GM19328 (cell line): ENCODE measurements around the gene TPRG1.

ENCODE experiments used
- ATAC-seq: cut with Tn5 transposase; IDR thresholded peaks from one replicate; pipeline ENCODE4 v1.9.1; 2021; ENCODE audit warnings: mild to moderate bottlenecking, moderate library complexity; ENCODE audit not compliant: unreplicated experiment

The TPRG1 gene

DNA sequence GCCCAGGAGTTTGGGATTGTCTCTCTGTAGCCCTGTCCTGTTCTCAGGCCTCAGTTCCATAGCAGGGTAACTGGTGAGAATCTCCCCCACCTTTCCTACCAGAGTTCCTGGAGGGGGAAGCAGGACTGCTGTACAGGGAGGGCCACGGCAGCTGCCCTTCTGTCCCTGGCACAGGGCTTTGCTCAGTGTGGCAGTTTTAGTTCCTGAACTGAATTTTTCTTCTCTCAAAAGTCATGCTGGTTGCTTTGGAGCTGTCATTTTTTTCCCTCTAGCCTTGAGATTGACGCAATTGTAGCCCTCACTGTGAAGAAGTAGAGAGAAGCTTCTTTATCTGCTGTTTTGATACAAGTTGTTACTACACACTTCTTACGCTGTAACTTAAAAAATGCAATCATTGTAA is 55.5 kb downstream of the TPRG1 start:
- ATAC-seq = no peak

DNA sequence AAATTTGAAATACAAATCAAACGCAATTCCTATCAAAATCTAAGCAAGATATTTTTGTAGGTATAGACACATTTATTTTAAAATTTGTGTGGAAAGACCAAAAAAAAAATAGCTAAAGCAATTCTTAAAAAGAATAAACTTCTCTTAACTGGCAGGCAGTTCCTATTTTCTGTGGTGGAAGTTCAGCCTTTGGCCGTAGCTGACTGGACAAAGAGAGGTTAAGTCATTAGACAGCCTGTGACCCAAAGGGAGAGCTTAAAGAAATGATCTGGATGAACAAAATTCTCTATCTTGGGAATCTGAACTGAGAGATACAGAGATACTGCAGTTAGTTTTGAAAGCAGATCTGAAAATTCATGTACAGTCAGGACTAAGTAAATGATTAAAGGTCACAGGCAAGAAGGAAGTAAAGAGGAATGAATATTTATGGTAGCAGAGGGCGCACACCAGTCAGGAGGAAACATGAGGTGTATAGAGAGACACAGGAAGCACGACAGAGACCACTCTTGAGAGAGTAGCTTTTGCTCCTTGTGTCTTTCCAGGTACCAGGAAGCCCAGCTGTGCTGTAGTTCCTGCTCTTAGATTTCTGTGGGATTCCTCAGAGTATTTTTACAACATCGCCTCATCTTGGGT is 57.5 kb downstream of the TPRG1 start:
- no peak for ATAC-seq

DNA sequence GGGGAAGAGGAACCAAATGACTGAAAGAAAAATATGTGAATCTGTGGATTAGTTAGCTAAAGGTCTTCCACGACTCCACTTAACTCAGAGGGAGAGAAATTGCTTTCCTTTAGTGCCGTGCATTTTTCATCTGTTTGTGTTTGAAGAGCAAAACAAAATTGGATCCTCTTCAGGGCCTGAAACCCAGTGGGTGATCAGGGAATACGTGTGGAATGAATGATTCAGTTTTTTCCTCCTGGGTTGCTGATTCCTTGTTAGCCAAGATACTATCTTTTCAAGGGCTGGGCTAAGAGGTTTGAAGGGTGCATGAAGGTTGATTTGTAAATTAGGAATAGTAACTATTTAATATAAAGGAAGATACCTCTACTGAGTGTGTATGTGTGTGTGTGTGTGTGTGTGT is 61.0 kb downstream of the TPRG1 start:
- ATAC-seq = no peak

DNA sequence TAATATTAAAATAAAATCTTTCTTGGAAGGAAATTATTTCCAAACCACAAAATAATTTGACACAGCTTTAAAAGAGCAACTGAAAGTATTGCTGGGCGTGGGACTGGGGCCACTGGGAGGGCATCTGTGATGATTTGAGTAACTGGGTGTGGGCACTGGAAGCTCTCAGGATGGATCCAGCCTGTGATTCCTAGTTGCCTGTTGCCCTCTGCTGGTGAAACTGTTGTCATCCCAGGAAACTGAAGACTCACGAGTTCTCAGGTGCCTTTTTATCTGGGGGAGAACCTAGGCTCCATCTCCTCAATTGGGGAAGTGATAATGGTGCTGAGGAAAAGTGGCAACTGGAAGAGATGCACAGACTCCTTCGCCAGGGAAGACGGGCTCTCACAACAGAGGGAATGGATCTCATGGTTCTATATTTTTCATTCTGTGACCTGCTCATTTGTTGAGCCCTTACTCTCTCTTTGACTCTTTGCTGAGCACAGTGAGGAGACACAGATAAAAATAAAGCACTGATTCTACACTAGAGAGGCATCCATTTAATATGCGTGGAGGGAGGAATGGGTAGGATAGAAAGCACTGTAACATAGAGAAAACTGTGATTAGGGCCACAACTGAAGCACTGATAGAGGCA is 61.6 kb downstream of the TPRG1 start:
- ATAC-seq = no peak

DNA sequence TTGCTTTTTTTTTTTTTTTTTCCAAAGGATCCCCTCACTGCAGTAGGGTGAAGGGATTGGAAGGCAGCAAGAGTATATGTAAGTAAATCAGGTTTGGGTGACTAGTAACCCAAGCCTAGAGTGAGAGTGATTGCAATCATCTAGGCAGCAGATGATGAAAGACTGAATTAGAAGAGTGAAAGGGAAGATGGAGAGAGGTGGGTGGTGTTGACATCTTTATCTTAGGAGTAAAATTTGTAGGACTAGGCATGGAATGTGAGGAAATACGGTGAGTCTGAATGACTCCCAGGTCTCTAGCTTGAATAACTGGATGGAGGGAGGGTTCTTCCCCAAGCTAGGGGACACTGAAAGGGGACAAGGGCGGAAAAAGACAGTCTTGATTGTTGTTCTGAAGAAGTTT is 63.4 kb downstream of the TPRG1 start:
- ATAC-seq = no peak

DNA sequence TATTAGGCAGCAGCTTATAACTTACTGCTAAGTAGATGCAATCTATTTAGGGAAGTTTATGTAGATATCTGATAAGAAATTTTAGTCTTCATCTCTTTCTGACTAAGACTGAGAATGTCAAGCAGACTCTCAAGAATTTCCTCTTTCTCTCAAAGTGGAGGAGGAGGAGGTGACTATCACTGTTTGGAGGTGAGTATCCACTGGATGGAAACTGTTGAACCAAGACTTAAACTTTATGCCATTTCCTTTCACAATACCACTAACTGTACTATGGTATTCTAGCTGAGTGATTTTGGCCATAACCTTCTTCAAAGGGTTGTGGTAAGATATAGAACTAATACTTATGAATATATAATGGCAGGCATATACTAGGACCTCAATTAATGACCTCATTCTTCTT is 64.6 kb downstream of the TPRG1 start:
- no peak for ATAC-seq

DNA sequence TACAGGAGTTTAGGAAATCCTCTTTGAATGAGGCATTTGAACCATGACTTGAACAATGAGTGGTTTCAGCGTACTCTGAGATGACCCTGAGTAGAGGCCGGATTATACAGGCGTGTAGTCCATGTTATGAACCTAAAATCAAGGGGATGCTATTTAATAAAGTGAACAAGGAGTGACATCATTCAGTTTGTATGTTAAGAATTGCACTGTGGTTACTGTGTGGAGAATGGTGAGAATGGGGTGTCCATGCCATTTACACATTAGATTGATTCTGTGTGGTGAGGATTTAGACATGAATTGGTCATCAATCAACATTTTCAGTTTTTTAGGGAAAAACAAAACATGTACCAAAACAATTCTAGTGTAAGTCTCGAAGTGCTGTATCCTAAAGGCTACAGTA is 65.8 kb downstream of the TPRG1 start:
- no peak for ATAC-seq

DNA sequence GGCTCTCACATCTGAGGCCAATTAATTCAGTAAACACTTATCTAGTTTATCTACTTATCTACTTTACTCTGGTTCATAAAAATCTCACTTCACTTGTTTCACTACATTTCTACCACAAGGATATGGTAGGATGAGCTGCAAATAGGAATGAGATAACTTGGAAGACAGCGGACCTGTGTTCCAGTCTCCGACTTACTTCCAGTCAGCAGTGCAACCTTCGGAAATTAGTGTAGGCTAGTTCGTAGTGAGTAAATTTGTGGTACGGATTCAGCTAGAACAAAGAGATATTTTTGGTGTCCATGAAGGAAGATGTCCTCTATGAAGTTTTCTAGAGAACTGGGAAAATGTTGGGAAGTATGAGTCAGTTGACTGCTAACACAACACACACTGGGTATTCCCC is 66.3 kb downstream of the TPRG1 start:
- ATAC-seq = no peak

DNA sequence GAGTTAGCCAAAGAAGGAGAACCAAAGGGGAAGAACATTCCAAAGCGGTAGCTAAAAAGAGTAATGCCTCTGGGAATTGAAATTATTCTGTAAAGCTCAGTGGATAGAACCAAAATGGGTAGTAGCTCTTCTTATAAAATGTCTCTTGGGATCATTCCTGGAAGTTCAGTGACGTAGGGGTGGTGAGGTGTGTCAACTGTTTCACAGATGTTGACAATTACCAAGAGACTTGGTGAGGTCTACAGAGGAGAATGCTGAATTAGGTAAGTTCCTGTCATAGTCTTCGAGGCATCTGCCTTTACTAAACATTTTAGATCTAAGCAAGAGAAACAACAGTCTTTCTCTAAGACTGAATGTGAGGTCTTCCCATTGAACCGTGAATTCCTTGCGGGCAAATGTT is 67.8 kb downstream of the TPRG1 start:
- no peak for ATAC-seq

DNA sequence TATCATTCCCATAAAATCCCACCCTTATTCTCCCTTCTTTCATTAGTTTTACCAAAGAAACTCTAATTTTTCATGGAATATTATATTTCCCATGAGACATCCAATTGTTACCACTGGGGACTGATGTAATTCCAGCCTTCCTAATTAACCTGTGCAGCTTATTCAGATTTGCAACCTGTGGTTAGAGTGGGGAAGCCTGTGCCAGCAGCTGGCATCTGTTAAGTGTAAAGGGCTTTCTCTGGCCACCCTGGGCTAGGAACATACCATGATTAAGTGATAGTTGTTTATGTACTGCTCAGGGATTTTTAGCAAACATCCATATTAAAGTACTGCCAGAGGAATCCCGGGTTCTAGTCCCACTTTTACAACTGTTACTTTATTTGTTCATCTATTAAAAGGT is 78.2 kb downstream of the TPRG1 start:
- no peak for ATAC-seq

DNA sequence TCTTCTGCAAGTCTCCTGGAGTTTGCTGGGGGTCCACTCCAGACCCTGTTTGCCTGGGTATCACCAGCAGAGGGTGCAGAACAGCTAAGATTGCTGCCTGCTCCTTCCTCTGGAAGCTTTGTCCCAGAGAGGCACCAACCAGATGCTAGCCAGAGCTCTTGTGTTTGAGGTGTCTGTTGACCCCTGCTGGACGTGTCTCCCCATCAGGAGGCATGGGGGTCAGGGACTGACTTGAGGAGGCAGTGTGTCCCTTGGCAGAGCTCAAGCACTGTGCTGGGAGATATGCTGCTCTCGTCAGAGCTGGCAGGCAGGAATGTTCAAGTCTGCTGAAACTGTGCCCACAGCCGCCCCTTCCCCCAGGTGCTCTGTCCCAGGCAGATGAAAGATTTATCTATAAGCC is 86.5 kb downstream of the TPRG1 start:
- ATAC-seq = no peak

DNA sequence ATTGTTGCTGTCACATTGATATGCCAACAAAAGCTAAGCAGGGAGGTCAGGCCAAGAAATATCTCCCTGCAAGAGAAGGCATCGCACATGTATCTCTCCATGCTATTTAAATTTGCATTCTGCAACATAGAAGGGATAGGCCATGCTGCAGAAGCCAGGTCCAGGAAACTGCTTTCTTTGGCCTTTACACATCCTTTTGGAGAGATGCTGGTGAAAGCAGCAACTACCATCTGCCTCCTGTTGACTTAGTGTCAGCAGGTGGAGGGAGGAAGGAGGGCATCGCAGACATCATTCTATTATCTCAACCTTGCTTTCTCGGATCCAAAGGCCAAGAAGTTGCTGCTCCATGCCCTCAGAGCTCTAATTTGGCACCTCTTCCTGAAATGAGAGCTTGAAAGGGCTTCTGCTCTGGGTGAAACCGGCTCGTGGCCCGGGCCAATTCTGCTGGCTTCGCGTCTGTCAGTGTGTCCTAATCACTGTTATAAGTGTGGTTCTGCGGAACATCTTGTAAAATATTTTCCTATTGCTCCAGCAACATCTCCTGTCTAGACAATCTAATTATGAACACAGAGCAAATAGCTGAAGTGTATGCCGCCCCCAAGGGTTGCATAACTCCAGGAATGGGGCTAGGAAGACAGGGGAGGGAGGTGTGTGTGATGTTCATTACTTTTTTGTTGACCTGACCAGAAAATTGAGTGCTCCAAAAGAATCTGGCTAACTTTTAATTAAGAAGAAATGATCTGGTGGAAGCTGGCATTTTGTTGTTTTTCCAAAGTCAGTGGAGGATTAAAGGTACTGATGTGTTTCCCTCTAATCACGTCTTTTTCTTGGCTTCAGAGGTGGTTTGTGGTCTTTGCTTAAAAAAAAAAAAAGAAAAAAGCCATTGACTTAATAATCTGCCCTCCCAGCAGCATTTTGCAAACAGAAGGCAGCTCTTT is 89.1 kb downstream of the TPRG1 start:
- no peak for ATAC-seq

DNA sequence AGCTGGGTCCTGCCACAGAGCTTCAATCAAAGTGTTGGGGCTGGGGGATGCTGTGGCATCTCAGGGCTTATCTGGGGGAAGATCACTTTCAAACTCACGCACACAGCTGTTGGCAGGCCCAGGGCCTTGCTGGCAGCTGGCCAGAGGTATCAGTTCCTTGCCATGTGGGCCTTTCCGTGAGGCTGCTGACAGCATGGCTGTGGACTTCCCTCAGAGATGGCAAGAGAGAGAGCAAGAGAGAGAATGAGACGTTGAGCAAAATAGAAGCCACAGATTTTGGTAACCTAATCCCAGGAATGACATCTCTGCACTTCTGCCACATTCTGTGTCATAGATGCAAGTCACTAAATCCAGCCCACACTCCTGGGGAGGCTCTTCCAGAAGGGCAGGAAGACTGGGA is 91.0 kb downstream of the TPRG1 start:
- no peak for ATAC-seq

DNA sequence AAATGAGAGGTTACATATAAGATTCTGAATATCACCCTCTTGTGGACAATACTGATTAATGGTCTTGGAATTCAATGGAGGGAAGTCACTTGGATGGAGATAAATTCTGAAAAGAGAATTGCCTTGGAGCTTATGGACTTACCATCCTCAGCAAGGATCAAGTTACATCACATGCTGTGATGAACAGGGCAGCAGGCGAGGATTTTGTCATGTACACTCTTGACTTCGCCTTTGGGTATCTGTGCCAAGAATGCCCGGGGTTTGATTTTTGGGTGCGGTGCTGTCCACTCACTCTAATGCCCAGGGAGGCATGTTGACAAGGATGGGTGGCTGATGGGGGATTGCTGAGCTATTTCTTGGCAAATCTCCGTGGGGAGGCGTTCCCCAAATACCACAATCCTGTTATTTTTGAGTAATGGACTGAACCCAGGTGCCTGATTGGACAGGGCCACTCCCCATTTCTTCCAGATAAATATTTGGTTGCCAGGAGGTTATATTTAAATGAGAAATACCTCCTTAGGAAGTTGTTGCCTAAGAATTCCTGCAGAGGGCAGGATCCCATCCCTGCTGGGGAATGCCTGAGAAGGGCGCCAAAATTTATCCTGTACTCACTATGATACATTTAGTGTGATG is 96.3 kb downstream of the TPRG1 start:
- ATAC-seq = no peak

DNA sequence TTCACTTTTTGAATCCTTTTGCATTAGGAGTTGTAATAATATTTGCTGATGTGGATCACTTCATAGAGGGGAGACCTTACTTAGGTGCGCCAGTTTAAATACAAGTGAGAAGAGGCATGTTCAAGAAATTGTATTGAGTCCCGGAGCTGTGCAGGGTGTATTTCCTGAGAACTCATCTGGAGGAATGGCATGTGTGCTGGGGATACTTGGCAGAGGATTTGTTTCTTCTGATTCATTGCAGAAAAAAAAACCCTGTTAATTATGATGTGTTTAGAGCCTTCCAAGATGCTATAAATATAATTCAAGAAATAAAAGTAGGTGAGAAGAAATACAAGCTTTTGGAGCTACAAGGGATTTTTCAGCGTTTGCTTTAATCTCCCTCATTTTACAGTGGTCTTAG is 97.6 kb downstream of the TPRG1 start:
- ATAC-seq = no peak

DNA sequence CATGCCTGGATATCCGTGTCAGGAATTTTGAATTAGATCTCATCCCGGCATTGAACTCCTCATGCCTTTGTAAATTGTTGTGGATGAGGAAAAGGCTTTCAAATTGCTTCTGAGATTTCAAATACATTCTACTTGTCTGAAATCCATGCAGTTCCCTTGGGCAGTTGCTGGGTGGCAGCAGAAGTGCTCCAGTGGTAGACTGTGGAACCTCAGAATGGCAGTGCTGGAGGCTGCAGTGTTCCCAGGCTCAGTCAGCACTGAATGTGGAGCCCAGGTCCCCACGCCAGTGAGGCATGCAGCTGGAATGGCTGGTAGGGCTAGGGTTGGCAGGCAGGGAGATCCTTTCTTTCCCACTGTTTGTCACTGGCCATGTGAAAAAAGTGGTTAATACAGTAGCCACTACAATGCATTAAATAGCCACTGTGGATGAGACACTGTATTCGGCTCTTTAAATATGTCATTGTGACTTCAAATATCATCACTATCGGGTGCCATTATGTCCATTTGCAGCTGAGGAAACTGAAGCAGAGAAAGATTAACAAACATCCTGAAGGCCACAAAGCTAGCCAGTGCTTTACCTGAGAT is 98.6 kb downstream of the TPRG1 start:
- peak; percentile 72 for ATAC-seq

DNA sequence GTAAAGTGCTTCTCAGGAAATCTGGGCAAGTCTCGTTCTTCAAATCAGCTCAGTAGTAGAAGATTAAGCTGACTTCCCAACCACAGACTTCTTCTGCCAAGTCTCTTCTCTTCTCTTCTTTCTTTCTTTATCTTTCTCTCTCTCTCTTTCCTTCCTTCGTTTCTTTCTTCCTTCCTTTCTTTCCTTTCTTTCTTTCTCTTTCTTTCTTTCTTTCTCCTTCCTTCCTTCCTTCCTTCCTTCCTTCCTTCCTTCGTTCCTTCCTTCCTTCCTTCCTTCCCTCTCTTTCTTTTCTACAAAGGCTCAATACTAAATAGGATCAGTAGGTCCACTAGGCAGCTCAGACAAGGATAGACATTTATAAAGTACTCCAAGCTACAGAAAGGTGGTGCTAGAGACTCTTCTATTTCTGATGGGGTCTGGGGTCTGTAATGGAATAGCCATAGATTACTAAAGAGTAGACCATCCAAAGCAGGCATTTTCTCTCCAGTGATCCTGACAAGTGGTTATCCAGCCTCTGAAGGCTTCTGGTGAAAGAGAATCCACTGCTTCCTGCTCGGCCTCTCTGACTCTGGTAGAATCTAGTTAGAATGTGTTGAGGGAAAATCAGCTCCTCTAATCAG is 100.8 kb downstream of the TPRG1 start:
- no peak for ATAC-seq

DNA sequence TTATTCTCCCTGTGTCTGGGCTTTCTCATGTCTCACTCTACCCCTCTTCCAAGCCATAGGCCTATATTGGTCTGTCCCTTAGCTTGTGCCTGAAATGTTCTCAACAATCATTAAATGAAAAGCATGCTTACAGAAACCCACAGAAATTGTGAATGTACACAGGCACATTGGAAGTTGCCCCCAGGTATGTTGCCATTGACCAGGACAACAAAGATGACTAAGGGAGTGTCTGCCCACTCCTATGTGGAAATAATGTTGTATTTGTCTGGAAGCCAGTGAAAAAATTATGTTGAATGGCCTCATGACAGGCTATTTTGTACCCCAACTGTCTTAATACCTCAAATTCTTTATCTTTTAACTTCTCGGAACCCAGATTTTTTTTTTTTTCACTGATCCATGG is 102.0 kb downstream of the TPRG1 start:
- ATAC-seq = no peak

DNA sequence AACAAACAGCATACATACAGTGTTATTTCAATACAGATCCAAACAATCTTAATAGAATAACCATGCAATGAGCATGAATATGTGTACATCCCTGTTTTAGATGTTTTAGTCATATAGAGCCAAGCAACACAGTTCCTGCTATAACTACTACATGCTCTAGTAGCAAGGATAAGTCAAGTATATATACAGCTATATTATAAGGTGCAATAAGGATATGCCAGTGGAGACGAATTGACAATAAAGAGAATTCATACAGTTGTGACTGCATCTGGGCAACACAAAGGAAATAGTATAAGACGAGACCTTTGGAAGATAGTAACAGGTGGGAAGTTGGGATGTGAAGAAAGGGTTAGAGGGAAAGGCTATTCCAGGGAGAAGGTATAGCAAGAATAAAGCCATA is 103.4 kb downstream of the TPRG1 start:
- no peak for ATAC-seq

DNA sequence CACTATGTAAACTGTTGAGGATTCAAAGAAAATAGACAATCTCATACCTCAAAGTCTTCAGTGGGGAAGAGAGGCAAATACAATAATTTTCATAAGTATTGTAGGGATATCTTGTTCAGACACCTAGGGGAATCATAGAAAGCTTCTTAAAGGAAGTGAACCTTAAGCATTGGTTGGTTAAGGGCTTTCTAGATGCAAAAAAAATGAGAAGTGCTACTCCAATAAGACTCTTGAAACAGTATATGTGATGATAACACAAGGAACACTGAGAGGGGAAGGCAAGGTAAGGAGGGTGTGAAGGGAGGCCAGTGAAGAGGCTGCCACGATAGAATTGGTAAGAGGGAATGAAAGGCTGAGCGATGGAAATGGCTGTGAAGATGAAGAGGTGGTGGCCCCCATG is 104.1 kb downstream of the TPRG1 start:
- no peak for ATAC-seq
